Neural progenitor cell (in vitro differentiated cells): ENCODE results near the gene IL6ST. TPM values are rescaled to one million over a fixed set of nuclear protein-coding genes. Genes with fewer than 3 reads are reported as not detected.

Experiments used
- DNase-seq: peaks from one replicate; pipeline ENCODE4 v3.0.0-alpha.2; 2016; ENCODE audit warnings: low spot score
- H2AFZ ChIP-seq: fragments of 200-600 bp; sonication (generic); replicated peaks from 2 replicates; pipeline ENCODE4 v1.6.1; 2016; ENCODE audit warnings: antibody characterized with exemption
- H3F3A ChIP-seq: fragments of 200-600 bp; sonication (generic); 2 replicates; pipeline ENCODE4 v1.6.1; 2016; ENCODE audit warnings: antibody characterized with exemption, low read depth
- H3K27ac ChIP-seq: fragments of 200-600 bp; sonication (generic); 2 replicates; pipeline ENCODE4 v1.5.1; 2016; ENCODE audit warnings: mild to moderate bottlenecking
- H3K27me3 ChIP-seq: fragments of 200-600 bp; sonication (generic); 2 replicates; pipeline ENCODE4 v1.6.1; 2016; ENCODE audit warnings: mild to moderate bottlenecking, moderate library complexity
- H3K36me3 ChIP-seq: fragments of 200-600 bp; sonication (generic); 2 replicates; pipeline ENCODE4 v1.5.1; 2016
- H3K4me1 ChIP-seq: fragments of 200-600 bp; sonication (generic); 2 replicates; pipeline ENCODE4 v1.6.1; 2016; ENCODE audit warnings: mixed run types
- H3K4me2 ChIP-seq: fragments of 200-600 bp; sonication (generic); 2 replicates; pipeline ENCODE4 v1.6.1; 2016
- H3K4me3 ChIP-seq: fragments of 200-600 bp; sonication (generic); 2 replicates; pipeline ENCODE4 v1.5.1; 2016
- H3K79me2 ChIP-seq: fragments of 200-600 bp; sonication (generic); 2 replicates; pipeline ENCODE4 v1.6.1; 2016; ENCODE audit warnings: low read depth
- H3K9ac ChIP-seq: fragments of 200-600 bp; sonication (generic); 2 replicates; pipeline ENCODE4 v1.6.1; 2016
- H3K9me3 ChIP-seq: fragments of 200-600 bp; sonication (generic); 2 replicates; pipeline ENCODE4 v1.5.1; 2016; ENCODE audit warnings: low read depth
- H4K20me1 ChIP-seq: fragments of 200-600 bp; sonication (generic); 2 replicates; pipeline ENCODE4 v1.6.1; 2016; ENCODE audit warnings: low read depth
- H3K27ac Mint-ChIP-seq: 3 replicates; pipeline ENCODE4 v1.8.0; 2021; ENCODE audit warnings: mixed read lengths
- H3K27me3 Mint-ChIP-seq: 2 replicates; pipeline ENCODE4 v1.8.0; 2022; ENCODE audit warnings: low read depth, mild to moderate bottlenecking, inconsistent platforms, moderate library complexity, mixed read lengths; ENCODE audit not compliant: insufficient read depth
- H3K36me3 Mint-ChIP-seq: 3 replicates; pipeline ENCODE4 v1.8.0; 2021; ENCODE audit warnings: mixed read lengths
- H3K4me1 Mint-ChIP-seq: 3 replicates; pipeline ENCODE4 v1.8.0; 2021; ENCODE audit warnings: mixed read lengths
- H3K4me3 Mint-ChIP-seq: 3 replicates; pipeline ENCODE4 v1.8.0; 2021; ENCODE audit warnings: mild to moderate bottlenecking, moderate library complexity, mixed read lengths
- H3K9me3 Mint-ChIP-seq: 3 replicates; pipeline ENCODE4 v1.8.0; 2020; ENCODE audit warnings: mixed read lengths
- EZH2 ChIP-seq: fragments of 200-600 bp; sonication (generic); IDR thresholded peaks from 2 replicates; pipeline ENCODE4 v1.6.1; 2017; ENCODE audit warnings: antibody characterized with exemption, mild to moderate bottlenecking, moderate library complexity
- EZH2phosphoT487 ChIP-seq: fragments of 200-600 bp; sonication (generic); IDR thresholded peaks from 2 replicates; pipeline ENCODE4 v1.6.1; 2017; ENCODE audit warnings: antibody characterized with exemption
- total RNA-seq: library from RNA; depleted of rRNA; stranded (reverse); fragments of >200 nt; gene quantifications from 2 replicates; pipeline ENCODE4 v1.2.3, GENCODE V29; 2015; ENCODE audit warnings: low replicate concordance
- TF ChIP-seq, protein P1 (sequence below): fragments of 200-600 bp; sonication (generic); IDR thresholded peaks from 2 replicates; pipeline ENCODE4 v1.5.1; 2017; ENCODE audit warnings: antibody characterized with exemption, mild to moderate bottlenecking

IL6ST gene
- total RNA-seq, 1 donor from 2014 or later = 54.6 TPM

DNA sequence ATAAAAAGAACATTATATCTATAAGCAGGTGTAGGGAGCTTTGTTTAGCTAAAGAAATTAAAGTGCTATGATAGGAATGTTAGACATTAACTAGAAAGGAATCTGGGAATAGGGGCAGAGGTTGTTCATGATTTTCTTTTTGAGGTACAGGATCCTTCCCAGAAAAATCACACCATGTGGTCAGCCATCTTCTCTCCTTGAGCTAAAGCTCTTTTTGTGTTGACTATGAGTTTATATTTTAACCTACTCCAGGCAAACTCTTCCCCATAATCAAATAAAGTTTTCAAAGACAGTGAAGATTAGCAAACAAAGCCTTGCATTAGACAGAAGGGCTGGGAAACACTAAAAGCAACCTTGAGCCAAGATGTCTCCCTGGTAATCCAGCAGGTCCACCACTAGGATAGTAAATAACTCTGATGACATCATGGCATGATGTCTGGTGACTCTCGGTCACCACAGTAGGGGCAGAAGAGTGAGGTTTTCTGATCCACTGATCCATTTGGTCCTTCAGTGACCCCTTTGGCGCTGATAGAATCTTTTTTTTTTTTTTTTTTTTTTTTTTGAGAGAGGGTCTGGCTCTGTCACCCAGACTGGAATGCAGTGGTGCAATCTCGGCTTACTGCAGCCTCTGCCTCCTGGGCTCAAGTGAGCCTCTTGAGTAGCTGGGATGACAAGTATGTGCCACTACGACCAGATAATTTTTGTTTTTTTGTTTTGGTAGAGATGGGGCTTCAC is 30.6 kb upstream of the IL6ST start:
- no peak overlapping the region for H2AFZ ChIP-seq
- H3K9me3 ChIP-seq = no peaks in the 10 kb centered on the region
- H3K79me2 ChIP-seq = no peaks in the 10 kb centered on the region
- H3K27me3 Mint-ChIP-seq = no peaks in the 10 kb centered on the region
- no peak overlapping the region for H3K27ac Mint-ChIP-seq
- H3K36me3 Mint-ChIP-seq = no peaks in the 10 kb centered on the region
- TF ChIP-seq, protein P1, sequence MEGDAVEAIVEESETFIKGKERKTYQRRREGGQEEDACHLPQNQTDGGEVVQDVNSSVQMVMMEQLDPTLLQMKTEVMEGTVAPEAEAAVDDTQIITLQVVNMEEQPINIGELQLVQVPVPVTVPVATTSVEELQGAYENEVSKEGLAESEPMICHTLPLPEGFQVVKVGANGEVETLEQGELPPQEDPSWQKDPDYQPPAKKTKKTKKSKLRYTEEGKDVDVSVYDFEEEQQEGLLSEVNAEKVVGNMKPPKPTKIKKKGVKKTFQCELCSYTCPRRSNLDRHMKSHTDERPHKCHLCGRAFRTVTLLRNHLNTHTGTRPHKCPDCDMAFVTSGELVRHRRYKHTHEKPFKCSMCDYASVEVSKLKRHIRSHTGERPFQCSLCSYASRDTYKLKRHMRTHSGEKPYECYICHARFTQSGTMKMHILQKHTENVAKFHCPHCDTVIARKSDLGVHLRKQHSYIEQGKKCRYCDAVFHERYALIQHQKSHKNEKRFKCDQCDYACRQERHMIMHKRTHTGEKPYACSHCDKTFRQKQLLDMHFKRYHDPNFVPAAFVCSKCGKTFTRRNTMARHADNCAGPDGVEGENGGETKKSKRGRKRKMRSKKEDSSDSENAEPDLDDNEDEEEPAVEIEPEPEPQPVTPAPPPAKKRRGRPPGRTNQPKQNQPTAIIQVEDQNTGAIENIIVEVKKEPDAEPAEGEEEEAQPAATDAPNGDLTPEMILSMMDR = no peak
- TF ChIP-seq EZH2phosphoT487 (no peak), EZH2 (no peak)
- no peaks in the 10 kb centered on the region for H3K36me3 ChIP-seq
- no peaks in the 10 kb centered on the region for H3F3A ChIP-seq
- no peaks in the 10 kb centered on the region for H3K9me3 Mint-ChIP-seq
- no peak for DNase-seq
- H3K4me3 ChIP-seq = no peak overlapping the region
- no peaks in the 10 kb centered on the region for H3K4me1 Mint-ChIP-seq
- H3K4me2 ChIP-seq = no peak overlapping the region
- H3K4me3 Mint-ChIP-seq = no peak overlapping the region
- H3K27me3 ChIP-seq = no peaks in the 10 kb centered on the region
- no peak overlapping the region for H3K9ac ChIP-seq
- no peaks in the 10 kb centered on the region for H3K4me1 ChIP-seq
- H4K20me1 ChIP-seq = no peaks in the 10 kb centered on the region
- no peak overlapping the region for H3K27ac ChIP-seq

DNA sequence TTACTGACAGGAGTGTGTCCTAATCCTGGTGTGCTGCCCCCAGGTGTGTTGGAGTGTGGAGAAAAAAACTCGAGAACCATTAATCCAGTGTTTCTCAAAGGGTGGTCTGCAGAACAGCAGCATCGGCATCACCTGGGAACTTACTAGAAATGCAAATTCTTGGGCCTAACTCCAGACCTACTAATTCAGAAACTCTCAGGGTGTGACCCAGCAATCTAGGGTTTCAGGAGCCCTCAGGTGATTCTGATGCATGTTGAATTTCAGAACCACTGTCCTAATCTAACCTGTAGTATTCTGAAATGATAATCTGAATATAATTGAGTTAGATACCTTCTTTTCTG is 30.0 kb upstream of the IL6ST start:
- Mint-ChIP-seq H3K36me3 (no peaks in the 10 kb centered on the region), H3K9me3 (no peaks in the 10 kb centered on the region), H3K4me1 (no peaks in the 10 kb centered on the region), H3K4me3 (no peak overlapping the region), H3K27ac (no peak overlapping the region), H3K27me3 (no peaks in the 10 kb centered on the region)
- Histone ChIP-seq H3K9ac (no peak overlapping the region), H3K9me3 (no peaks in the 10 kb centered on the region), H2AFZ (no peak overlapping the region), H3K4me1 (no peaks in the 10 kb centered on the region), H3K27ac (no peak overlapping the region), H3K79me2 (no peaks in the 10 kb centered on the region), H3F3A (no peaks in the 10 kb centered on the region), H4K20me1 (no peaks in the 10 kb centered on the region), H3K4me3 (no peak overlapping the region), H3K36me3 (no peaks in the 10 kb centered on the region), H3K4me2 (no peak overlapping the region), H3K27me3 (no peaks in the 10 kb centered on the region)
- TF ChIP-seq, protein P1 = no peak
- TF ChIP-seq EZH2phosphoT487 (no peak), EZH2 (no peak)
- DNase-seq = no peak

DNA sequence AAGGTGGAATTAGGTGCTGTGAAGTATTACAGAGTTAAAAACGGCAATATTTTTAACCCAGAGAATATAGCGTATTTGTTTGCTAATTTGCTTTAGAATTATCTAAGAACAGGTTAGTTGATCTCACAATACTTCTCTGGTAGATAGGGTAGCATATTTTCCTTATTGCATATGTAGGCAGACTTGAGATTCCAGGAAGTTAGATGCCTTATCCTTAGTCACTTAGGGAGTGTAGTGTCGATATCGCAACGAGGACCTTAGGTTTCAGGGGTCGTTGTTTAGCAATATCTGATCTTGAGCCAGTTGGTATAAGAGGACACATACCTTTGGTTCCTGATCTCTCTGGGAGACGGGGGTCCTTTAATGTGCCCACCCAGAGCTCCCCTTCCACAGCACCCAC is 28.5 kb upstream of the IL6ST start:
- no peak overlapping the region for H3K27ac Mint-ChIP-seq
- no peaks in the 10 kb centered on the region for H3K27me3 ChIP-seq

More for the DNA sequence above, 28.5 kb upstream of the IL6ST start:
- Histone ChIP-seq H2AFZ (no peak overlapping the region), H3K9ac (no peak overlapping the region), H3F3A (no peaks in the 10 kb centered on the region), H3K27ac (no peak overlapping the region), H3K4me1 (no peaks in the 10 kb centered on the region), H4K20me1 (no peaks in the 10 kb centered on the region), H3K36me3 (no peaks in the 10 kb centered on the region), H3K79me2 (no peaks in the 10 kb centered on the region), H3K4me3 (no peak overlapping the region), H3K9me3 (no peaks in the 10 kb centered on the region), H3K4me2 (no peak overlapping the region)
- no peak for DNase-seq
- Mint-ChIP-seq H3K27me3 (no peaks in the 10 kb centered on the region), H3K9me3 (no peaks in the 10 kb centered on the region), H3K36me3 (no peaks in the 10 kb centered on the region), H3K4me3 (no peak overlapping the region), H3K4me1 (no peaks in the 10 kb centered on the region)
- TF ChIP-seq EZH2 (no peak), EZH2phosphoT487 (no peak)
- TF ChIP-seq, protein P1 = no peak
